ENCODE results near the gene DMRTC2.

The DMRTC2 gene

GRCh38 chr19:41802770-41803169 lies 42.1 kb upstream of the DMRTC2 start:
- TF ChIP-seq CTCF (IDR thresholded peaks at IDR 0.05; ENCODE audit: insufficient read depth, low read length, missing control alignments): no peak
- no peak for DNase-seq (ENCODE audit: low read depth, low spot score)
- H3K4me3 ChIP-seq (ENCODE audit: low read depth, low read length): no peak overlapping the region
- CTCF ChIA-PET: interaction anchor here (2.9 kb wide), 1 partner anchor 10 kb away, joined by 11 read pairs; no protein-coding TSS in a partner anchor
- POLR2A ChIA-PET: no interaction called here

- H3K4me3 ChIP-seq (ENCODE audit: low read depth, low read length): no peak overlapping the region
- no peak for TF ChIP-seq CTCF (IDR thresholded peaks at IDR 0.05; ENCODE audit: insufficient read depth, low read length, missing control alignments)
- no peak for DNase-seq (ENCODE audit: low read depth, low spot score)
- ChIA-PET CTCF (interaction anchor here (0.6 to 1.1 kb wide), 4 partner anchors 9 to 19 kb away, joined by 3 to 4 read pairs (median 3); no protein-coding TSS in a partner anchor), POLR2A (no interaction called here)
Observed at GRCh38 chr19:41804336-41804735, 40.5 kb upstream of the DMRTC2 start.

- no peak for DNase-seq (ENCODE audit: low read depth, low spot score)
- H3K4me3 ChIP-seq (ENCODE audit: low read depth, low read length): no peak overlapping the region
- no peak for TF ChIP-seq CTCF (IDR thresholded peaks at IDR 0.05; ENCODE audit: insufficient read depth, low read length, missing control alignments)
- CTCF ChIA-PET: no interaction called here
- POLR2A ChIA-PET: no interaction called here
Observed at GRCh38 chr19:41807176-41807575, 37.7 kb upstream of the DMRTC2 start.

GRCh38 chr19:41808663-41809566 lies 35.9 kb upstream of the DMRTC2 start:
- no peak for TF ChIP-seq CTCF (IDR thresholded peaks at IDR 0.05; ENCODE audit: insufficient read depth, low read length, missing control alignments)
- ChIA-PET POLR2A (no interaction called here), CTCF (interaction anchor here (0.9 kb wide), 2 partner anchors 14 to 15 kb away, joined by 3 read pairs; no protein-coding TSS in a partner anchor)
- no peak for DNase-seq (ENCODE audit: low read depth, low spot score)
- no peak overlapping the region for H3K4me3 ChIP-seq (ENCODE audit: low read depth, low read length)

GRCh38 chr19:41810301-41810700 lies 34.5 kb upstream of the DMRTC2 start:
- H3K4me3 ChIP-seq (ENCODE audit: low read depth, low read length): no peak overlapping the region
- POLR2A ChIA-PET: no interaction called here
- CTCF ChIA-PET: no interaction called here
- no peak for DNase-seq (ENCODE audit: low read depth, low spot score)
- no peak for TF ChIP-seq CTCF (IDR thresholded peaks at IDR 0.05; ENCODE audit: insufficient read depth, low read length, missing control alignments)

- POLR2A ChIA-PET: no interaction called here
- DNase-seq (ENCODE audit: low read depth, low spot score): no peak
- no peak overlapping the region for H3K4me3 ChIP-seq (ENCODE audit: low read depth, low read length)
- no peak for TF ChIP-seq CTCF (IDR thresholded peaks at IDR 0.05; ENCODE audit: insufficient read depth, low read length, missing control alignments)
- CTCF ChIA-PET: interaction anchor here (1.0 kb wide), 1 partner anchor 16 kb away, joined by 3 read pairs; no protein-coding TSS in a partner anchor
Observed at GRCh38 chr19:41811036-41811435, 33.8 kb upstream of the DMRTC2 start.

Measured in AG04449 (cell line).